SIG-M5 treated with dmso at 0.1 percent for 504 hours (cell line): Measurements from ENCODE around the gene DCLK2.
"Not testable (repeated sequence)": the region's sequence is repeated elsewhere in the genome, so short reads cannot be mapped to it uniquely, and the experiment has no call there.

Experiments
- DNase-seq: peaks from one replicate; lab custom pipeline; 2025; ENCODE audit not compliant: unreplicated experiment; lab: John Stamatoyannopoulos, UW

Gene DCLK2

DNA sequence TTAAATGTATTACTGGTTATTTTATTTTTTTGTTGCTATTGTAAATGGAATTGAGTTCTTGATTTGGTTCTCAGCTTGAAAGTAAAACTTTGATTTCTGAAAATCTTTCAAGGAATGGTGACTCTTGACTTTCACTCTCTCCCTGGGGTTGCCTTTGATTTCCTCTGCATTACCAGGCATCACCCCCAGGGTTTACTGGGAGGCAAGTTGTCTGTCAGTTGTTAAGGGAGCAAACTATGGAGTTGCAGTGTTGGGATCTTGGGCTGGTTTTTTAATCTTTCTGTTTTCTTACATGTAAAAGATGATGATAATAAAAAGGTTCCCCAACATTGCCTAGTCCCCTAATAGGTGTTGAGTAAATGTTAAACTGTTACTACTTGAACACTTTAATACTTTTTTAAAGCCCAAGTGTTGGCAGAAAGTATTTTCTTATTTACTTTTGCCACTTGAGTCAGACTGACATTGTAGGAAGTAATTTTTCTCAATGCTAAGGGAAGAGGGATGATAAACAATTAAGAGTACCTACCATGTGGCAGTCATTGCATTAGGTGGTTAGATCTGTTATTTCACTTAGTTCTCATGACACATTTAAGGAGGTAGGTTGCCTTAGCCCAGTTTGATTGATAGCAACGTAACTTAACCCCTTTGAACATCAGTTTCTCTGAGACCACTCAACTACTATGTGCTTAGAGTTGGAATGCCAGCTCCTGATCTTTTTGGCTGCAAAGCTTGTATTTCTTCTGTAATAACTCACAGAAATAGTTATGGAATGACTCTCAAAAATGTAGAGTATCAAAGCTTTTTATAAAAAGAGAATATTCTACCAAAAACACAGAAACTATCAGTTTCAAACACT lies 67.1 kb downstream of the DCLK2 start:
- no peak for DNase-seq

DNA sequence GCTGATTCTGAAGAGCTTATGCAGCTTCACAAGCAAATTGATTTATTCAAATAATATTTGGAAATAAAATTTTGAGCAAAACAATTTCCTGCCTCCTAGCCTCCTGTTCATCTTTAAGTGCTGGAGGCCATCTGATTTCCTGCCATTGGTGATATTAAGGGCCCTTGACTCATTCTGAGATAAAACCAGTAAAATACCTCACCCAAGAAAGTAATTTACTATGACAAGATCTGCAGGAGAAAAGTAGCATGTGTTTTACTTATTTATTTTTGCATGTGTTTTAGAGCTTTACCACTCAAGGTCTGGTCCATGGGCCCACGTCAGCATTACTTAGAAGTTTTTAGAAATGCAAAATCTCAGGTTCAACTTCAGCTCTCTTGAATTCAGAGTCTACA lies 67.7 kb downstream of the DCLK2 start:
- no peak for DNase-seq

DNA sequence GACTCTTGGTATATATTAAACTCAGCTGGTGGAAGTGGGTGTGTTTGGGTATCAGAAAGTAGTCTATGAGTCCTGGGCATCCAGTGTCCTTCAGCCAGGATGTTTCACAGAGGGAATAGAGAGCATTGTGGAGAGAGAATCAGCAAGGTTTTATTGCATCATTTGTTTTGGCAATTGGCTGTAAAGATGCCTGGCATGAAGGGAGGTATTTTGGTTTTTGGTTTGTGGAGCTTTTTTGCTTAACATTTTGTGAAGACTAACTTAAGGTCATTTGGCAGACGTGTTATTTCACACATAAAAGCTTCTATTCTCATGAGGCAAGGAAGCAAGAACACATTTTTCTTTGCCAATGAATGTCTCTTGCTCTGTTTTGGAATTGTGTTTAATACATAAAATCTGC lies 71.1 kb downstream of the DCLK2 start:
- no peak for DNase-seq

DNA sequence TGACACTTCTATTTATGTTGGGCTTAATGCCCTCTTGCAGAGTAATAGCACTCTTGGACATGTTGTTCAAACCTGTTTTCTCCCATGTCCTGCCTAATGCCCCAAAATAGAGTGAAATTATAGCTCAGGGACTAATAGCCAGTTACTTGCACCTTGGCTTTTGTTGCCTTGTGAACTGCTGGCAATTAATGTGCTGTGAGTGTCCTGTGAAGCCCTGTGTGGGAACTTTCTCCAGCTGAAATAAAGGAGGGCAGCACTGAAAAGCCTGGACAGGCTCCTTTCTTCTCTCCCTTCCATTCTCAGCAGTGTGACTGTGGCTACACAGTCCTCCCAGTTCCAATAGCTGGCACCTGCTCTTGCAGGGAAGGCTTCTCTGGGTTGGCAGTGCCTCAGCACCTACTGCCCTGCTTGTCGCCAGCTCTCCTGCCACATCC lies 72.4 kb downstream of the DCLK2 start:
- DNase-seq = no peak

DNA sequence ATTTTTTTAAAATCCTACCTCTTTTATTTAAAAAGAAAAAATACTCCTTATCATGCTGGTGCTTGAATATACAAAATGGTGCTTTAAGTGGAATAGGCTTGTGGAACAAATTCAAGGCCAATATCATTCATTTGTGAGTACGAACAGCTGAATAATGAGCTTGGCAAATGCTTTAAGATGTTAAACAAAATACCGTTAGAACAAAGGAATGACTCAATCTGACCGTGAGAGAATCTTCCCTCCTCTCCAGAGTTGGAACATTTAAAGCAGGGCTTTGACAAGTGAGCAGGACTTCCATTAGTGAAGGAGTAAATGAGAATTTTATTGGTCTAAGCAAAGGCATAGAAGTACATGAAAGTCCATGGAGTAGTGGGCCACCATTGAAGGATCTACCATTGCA lies 74.5 kb downstream of the DCLK2 start:
- DNase-seq = no peak

DNA sequence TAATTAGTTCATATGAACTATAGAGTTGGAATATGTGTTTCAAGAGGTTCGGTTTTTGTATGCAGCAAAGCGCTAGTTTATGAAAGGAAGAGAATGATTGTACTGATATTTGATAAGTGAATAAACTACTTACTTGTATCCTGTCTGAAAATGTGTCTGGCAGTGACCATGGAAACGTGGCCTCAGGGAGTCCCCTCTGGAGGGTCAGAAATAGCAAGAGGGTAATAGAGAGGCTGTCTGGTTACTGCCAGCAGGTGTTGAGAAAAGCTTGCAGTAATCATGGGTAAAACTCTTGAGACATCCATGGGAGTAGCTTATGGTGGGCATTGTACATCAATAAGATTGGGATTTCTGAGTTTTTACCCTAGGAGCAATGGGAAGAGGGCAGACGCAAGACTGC lies 77.1 kb downstream of the DCLK2 start:
- DNase-seq = no peak

DNA sequence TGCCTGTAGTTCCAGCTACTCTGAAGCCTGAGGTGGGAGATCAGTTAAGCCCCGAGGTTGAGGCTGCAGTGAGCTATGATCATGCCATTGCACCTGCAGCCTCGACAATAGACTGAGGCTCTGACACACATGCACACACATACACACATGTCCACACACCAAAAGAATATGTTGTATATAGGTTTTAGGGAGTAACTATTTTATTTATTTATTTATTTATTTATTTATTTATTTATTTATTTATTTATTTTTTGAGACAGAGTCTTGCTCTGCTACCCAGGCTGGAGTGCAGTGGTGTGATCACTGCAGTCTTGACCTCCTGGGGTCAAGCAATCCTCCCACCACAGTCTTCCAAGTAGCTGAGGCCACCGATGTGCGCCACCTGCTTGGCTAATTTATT lies 78.3 kb downstream of the DCLK2 start:
- no peak for DNase-seq

DNA sequence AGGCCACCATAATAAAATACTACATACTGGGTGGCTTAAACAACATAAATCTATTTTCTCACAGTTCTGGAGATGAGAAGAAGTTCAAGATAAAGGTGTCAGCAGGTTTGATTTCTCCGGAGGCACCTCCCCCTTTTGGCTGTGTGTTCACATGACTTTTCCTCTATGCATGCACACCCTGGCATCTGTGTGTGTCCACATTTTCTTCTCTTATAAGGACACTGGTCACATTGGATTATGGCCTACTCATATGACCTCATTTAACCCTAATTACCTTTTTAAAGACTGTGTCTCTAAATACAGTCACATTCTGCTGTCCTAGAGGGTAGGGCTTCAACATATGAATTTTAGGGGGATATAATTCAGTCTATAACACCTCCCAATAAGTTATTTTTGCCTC lies 79.8 kb downstream of the DCLK2 start:
- no peak for DNase-seq

DNA sequence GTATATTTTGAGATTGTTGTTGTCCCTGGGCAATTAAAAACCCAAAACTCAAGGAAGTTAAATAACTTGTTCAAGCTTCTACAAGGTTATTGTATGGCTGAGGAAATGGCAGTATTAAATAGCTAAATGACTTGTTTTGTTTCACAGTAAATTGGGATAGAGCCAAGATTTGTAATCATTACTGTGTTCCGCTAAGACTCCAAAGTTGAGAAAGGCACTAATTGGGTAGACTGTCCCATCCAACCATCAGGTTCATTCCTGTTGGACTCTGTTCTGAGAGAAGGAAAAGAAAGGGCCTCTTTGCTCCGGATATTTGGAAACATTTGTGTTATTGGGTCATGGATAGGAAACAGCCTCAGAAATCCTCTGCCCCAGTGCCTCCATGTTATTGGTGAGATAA lies 82.2 kb downstream of the DCLK2 start:
- DNase-seq = no peak

DNA sequence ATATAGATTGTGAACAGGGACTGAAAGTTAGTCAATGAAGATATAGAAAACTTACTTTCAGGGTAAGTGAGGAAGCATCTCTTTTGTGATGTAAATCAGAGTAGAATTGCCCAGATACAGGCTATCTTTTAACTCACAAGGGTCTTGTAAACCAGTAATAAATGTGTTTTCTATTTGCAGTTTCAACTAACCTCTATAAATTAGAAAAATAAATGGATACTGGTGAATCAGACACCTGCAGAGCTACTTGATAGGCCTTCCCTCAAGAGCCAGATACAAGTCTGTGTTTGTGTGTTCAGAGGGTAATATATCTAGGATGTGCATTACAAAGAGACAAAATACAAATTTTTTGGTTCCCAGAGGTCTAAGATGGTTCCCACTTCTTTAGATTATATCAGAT lies 82.9 kb downstream of the DCLK2 start:
- DNase-seq = no peak

DNA sequence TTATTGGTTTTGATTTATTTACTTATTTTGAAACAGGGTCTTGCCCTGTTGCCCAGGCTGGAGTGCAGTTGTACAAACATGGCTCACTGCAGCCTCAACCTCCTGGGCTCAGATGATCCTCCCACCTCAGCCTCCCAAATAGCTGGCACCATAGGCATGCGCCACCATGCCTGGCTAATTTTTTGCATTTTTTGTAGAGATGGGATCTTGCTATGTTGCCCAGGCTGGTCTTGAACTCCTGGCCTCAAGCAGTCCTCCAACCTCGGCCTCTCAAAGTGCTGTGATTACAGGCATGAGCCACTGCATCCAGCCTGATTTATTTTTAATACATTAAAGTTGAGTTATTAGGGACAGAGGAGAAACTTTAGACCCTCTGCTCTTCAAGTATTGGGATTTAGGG lies 83.8 kb downstream of the DCLK2 start:
- not testable (repeated sequence) for DNase-seq

DNA sequence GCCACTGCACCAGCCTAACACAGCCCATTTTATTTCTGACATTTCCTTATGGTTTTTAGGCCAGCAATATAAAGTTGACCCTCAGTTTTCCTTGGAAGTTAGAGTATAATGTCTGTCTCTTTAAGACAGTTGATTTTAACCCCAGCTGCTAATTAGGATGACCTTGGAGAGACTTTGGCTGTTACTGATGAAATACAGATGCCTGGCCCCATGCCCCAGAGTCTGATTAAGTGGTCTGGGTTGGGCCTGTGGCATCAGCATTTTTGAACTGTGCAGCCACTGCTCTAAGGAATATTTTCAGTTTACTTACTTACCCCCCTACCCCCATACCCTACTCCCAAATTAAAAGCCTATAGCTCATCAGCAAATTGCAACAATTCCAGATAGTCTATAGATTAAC lies 85.8 kb downstream of the DCLK2 start:
- no peak for DNase-seq

DNA sequence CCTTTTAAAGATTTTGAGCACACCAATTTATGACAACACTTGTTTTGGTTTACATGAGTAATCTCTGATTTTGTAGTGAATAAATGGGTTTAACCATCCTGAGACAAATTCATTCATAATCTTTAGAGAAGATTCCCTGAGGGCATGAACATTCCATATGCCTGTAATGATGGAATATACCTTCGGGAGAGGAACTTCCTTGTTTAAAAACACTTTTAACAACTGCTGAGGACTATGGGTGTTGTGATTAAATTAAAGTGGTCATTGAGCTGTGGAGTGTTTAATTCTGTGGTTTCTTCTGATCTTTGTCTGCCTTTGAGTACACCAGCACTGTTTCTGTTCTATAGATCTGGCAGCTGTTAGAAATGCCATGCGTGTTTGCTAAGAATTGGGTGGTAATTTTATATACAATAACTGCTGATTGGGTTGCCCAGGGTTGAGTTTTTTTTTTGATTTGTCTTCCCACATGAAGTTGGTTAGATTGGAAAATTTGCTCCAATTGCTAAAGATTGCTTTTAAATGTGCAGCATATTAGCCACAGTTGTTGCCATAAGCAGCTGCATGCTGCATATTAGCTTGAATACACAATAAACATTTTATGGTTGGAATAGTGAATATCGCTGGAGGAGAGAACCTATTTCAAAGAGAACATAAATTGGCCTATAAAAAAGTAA lies 86.8 kb downstream of the DCLK2 start:
- DNase-seq = no peak

DNA sequence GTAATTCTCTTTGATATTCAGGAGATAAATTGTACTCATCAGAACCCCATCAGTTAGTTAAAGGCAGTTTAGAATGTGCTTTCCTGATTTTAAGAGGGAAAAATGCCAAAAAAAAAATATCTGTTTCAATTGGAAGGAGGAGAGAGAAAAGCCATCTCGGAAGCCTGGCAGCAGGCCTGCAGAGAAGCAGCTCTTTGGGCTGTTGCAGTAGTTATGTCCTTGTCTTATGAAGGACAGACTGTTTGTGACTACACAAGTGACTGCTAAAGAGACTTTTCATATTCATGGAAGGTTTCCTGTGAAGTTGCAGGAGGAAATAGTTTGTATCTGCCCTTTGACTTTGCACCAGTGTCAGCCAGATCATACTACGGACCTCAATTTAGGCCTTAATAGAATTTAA lies 88.8 kb downstream of the DCLK2 start:
- no peak for DNase-seq

DNA sequence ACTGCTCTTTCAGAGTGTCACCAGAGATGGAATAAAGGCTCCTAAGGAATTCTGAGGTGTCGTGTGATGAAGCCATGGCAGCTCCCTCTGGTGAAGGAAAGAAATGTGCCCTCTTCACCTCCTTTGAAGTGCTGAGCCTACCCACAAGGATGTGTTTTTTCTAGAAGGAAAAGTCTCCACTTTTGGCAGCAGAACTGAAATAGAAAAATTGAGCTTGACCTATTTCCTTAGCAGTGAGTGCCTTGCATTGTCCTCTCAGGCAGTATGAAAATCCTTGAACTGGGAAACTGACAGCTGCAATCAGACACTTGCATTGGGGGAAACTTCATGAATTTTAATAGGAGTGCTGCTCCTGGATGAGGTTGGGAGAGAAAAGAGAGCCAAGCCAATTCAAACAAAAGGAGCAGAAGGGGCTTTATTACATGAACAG lies 95.2 kb downstream of the DCLK2 start:
- DNase-seq = no peak

DNA sequence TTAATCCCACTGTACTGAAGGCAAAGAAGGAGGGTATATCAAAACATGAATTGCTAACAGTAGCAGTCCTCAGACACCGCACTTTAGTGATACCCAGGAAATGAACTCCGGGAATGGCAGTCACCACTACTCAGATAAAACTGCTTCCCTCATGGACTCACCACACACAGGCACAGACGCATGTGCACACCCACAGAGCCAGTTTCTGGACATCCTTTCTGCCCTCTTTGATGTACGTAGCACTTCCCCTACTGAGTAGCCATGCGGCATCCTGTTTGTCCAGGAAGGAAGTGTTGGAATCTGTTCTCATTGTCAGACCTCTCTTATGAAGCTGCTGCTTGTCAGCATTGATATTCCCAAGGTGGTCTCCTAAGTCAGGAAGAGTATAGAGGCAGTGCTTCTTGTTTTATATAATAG lies 95.7 kb downstream of the DCLK2 start:
- DNase-seq = no peak

DNA sequence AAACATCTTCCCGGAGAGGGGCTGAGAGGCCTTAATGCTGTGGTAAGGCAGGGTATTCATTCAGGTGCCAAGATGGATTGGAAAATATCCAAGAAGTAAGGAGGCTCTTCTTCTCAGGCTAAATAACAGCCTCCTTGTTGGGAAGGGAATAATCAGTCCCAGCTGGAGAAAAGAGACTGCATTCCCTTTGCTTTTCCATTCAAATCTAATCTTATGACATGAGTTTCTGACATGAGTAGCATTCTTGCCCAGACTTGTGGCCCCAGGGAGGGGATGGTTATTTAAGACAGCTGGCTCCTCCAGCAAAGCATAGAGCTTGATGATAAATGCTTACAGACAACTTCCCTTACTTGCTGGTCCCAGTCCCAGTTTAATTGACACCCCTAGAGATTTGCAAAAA lies 98.3 kb downstream of the DCLK2 start:
- no peak for DNase-seq

DNA sequence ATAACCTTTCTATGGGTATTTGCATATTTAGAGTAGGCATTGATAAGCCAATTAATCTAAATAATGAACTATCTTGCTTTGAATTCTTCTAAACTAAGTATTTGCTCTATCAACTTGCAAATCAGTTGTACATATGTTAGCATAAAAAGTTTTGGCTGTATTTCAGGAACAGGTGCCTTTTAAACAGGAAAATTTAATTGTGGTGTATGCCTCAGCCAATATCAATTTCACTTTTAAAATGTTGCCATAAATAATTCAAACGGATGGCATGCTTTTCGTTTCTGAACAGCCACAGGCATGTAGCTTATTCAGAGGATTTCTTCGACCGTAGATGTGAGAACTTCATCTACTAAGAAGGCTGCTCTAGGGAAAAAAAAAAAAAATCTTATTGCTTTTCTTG lies 99.9 kb downstream of the DCLK2 start:
- DNase-seq = no peak

DNA sequence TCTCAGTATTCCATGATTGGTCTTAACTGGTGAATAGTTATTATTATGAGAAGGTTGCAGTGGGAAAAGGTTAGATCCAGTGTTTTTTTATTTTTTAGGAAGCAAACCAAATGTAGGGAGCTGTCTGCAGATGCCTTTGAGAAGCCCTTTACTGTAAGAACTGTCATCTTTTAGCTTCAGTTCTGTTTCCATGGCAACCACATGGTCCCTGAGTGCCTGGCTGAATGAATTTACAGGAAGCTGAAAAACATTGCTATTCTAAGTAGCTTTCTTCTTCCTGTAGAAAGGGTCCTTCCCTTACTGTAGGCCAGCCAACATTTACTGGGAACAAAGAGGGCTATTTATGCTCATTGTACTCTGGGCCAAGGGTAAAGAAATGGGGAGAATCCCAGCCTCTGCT lies 103.3 kb downstream of the DCLK2 start:
- DNase-seq = no peak

DNA sequence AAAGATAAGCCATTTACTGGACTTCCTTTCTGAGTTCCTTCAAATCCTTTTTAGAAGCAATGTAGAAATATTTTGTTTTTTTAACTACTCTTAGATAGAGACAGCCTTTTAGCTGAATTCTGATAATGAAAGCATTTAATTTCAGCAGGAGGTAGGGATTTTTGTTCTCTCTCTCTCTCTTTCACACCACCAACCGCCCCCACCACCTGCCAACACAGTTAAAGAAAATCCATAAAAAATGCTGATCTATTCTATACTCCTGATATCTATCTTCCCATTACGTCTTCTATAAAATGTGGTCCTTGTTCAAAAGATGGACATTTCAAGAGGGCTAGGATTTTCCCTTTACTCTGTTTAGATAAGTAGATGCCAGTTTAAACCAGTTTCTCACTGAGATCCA lies 104.5 kb downstream of the DCLK2 start:
- no peak for DNase-seq

DNA sequence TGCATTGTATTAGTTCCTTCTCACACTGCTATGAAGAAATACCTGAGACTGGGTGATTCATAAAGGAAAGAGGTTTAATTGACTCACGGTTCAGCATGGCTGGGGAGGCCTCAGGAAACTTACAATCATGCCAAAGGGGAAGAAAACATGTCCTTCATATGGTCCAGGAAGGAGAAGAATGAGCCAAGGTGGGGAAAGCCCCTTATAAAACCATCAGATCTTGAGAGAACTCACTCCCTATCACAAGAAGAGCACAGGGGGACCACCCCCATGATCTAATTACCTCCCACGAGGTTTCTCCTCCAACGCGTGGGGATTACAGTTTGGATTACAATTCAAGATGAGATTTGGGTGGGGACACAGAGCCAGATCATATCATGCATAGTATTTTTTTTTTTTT lies 106.8 kb downstream of the DCLK2 start:
- DNase-seq = not testable (repeated sequence)

DNA sequence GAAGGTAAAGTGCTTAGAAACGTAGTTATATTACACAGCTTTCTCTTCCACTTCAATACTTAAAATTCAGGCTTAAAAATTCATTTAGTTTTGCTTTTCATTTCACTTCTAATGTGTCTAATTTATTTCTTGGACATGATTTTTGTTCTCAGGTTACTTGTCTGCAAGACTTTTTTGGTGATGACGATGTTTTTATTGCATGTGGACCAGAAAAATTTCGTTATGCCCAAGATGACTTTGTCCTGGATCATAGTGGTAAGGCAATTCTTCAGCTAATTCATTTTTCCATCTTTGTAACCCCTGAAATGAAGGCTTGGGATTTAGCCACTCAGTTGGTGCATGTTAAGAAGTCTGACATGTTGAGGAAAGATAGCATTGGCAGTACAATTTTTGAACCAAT lies 114.7 kb downstream of the DCLK2 start:
- DNase-seq = no peak

DNA sequence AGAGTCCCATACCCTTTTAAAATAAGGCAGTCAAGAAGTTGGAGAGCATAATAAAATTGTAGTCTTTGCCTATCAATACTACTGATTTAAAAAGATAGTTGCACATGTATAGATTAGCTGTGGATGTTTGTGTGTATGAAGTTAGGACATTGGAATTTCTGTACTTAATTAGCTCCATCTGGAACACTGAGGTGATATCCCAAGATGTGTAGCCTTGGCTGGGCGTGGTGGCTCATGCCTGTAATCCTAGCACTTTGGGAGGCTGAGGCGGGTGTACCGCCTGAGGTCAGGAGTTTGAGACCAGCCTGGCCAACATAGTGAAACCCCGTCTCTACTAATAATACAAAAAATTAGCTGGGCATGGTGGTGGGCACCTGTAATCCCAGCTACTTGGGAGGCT lies 119.0 kb downstream of the DCLK2 start:
- DNase-seq = not testable (repeated sequence)
